Measurements from ENCODE around the gene SLC25A51. TPM values are rescaled to one million over a fixed set of nuclear protein-coding genes. Genes with fewer than 3 reads are reported as not detected.

SLC25A51 gene
- total RNA-seq, 1 donor from 2014 or later, result 26.9 TPM

DNA sequence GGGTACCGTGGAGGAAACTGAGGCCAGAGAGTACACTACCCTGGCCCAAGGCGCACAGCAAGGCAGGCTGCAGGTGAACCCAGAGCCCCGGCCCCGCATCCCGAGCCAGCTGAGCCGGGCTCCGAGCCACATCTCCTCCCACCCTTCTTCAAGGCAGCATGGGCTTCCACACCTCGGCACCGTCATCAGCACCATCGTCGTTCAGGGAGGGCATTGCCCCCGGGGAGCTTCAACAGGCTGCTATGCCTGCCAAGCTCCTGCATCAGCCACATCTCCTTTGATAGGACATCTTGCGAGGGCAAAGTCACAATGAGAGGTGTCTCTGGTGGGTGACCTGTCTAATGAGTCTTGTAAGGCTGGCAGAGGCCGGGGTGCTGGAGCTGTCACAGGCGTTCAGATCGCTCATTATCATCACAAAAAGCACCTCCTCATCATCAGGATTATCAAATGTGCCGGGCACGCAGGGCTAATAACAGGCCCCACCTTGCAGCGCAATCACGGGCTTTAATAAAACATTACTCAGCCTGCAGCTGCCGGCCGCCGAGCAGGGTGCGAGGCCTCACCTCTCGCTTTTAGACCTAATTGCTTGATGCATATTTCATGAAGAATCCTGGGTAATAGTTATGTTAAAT is 20.0 kb upstream of the SLC25A51 start:
- Mint-ChIP-seq H3K9me3 (no peaks in the 10 kb centered on the region), H3K27ac (no peak overlapping the region), H3K4me1 (ENCODE audit: unreplicated experiment) (peaks cover 36% of the 10 kb centered on the region), H3K4me3 (no peak overlapping the region), H3K27me3 (no peaks in the 10 kb centered on the region), H3K36me3 (no peaks in the 10 kb centered on the region)
- TF ChIP-seq, protein P1, sequence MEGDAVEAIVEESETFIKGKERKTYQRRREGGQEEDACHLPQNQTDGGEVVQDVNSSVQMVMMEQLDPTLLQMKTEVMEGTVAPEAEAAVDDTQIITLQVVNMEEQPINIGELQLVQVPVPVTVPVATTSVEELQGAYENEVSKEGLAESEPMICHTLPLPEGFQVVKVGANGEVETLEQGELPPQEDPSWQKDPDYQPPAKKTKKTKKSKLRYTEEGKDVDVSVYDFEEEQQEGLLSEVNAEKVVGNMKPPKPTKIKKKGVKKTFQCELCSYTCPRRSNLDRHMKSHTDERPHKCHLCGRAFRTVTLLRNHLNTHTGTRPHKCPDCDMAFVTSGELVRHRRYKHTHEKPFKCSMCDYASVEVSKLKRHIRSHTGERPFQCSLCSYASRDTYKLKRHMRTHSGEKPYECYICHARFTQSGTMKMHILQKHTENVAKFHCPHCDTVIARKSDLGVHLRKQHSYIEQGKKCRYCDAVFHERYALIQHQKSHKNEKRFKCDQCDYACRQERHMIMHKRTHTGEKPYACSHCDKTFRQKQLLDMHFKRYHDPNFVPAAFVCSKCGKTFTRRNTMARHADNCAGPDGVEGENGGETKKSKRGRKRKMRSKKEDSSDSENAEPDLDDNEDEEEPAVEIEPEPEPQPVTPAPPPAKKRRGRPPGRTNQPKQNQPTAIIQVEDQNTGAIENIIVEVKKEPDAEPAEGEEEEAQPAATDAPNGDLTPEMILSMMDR (conservative IDR thresholded peaks at IDR 0.05), result no peak
- DNase-seq (ENCODE audit: extremely low spot score, unreplicated experiment), result no peak

DNA sequence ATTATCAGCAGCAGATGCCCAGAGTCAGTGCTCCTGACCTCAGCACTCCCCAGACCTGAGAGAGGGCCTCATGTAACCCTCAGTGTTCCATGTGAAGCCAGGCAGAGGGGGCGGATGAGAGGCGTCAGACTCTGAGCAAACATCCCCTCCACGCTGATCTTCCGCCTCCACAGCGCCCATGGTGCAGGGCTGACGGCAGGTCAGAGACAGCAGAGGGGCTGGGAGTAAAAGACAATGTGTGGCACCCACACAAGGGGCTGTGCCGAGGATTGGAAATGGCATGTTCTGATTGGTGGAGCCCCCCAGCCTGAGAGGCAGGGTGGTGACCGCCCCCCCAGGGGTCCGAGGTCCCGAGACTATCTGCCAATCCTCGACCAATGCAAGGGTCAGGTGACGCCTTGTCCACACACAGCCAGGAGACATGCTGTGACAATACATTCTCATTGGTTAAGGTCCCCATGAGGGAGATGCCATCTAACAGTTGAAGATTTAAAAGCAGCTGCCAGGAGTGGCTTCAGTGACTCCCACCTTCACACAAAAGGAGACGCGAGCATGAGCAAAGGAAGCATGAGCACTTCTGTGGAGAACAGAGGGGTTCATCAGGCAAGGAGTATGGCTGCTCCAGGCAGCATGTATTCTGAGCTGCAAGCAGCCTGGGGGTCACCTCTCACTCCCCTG is 19.3 kb upstream of the SLC25A51 start:
- H3K9me3 Mint-ChIP-seq, result no peaks in the 10 kb centered on the region
- DNase-seq (ENCODE audit: extremely low spot score, unreplicated experiment), result no peak
- H3K27me3 Mint-ChIP-seq, result no peaks in the 10 kb centered on the region
- H3K27ac Mint-ChIP-seq, result peak overlapping the region; percentile 18
- no peak overlapping the region for H3K4me3 Mint-ChIP-seq
- TF ChIP-seq, protein P1 (conservative IDR thresholded peaks at IDR 0.05), result no peak
- no peaks in the 10 kb centered on the region for H3K36me3 Mint-ChIP-seq
- H3K4me1 Mint-ChIP-seq (ENCODE audit: unreplicated experiment), result peaks cover 36% of the 10 kb centered on the region

DNA sequence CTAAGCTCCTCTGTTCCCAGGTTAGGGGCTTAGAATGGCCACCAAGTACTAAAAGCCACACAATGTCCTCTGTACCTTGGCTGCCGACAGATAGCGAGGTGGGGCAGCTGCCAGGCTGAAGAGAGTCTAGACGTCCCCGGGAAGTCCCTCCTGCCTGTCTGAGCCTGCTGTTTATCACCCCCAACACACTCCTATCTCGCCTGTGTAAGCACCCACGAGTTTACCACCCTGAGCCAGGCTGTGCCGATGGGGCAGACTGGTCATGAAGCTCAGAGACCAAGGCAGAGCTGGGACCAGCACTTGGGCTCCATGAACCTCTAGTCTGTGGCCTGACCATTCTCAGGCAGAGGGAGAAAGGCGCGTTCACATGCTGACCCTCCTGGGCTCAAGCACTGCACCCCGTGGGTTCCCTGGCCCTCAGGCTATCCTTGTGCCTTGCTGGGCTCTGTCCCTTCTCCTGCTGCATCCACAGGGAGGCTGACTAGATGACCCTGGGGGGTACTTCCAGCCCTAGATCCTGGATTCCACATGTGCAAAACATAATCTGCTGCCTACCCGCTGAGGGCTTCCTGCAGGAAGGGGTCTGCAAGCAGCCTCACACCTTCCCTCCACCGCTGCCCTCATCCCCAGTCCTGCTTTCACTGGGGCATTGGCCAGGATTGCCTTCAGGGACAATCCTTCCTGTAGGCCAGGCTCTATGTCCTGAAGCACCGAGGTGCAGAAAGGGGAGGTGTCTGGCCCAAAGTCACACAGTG is 18.6 kb upstream of the SLC25A51 start:
- H3K4me3 Mint-ChIP-seq, result no peak overlapping the region
- peaks cover 31% of the 10 kb centered on the region for H3K4me1 Mint-ChIP-seq (ENCODE audit: unreplicated experiment)
- no peaks in the 10 kb centered on the region for H3K36me3 Mint-ChIP-seq
- DNase-seq (ENCODE audit: extremely low spot score, unreplicated experiment), result no peak
- H3K27ac Mint-ChIP-seq, result peak overlapping the region; percentile 30
- no peaks in the 10 kb centered on the region for H3K9me3 Mint-ChIP-seq
- TF ChIP-seq, protein P1 (conservative IDR thresholded peaks at IDR 0.05), result no peak
- H3K27me3 Mint-ChIP-seq, result no peaks in the 10 kb centered on the region

DNA sequence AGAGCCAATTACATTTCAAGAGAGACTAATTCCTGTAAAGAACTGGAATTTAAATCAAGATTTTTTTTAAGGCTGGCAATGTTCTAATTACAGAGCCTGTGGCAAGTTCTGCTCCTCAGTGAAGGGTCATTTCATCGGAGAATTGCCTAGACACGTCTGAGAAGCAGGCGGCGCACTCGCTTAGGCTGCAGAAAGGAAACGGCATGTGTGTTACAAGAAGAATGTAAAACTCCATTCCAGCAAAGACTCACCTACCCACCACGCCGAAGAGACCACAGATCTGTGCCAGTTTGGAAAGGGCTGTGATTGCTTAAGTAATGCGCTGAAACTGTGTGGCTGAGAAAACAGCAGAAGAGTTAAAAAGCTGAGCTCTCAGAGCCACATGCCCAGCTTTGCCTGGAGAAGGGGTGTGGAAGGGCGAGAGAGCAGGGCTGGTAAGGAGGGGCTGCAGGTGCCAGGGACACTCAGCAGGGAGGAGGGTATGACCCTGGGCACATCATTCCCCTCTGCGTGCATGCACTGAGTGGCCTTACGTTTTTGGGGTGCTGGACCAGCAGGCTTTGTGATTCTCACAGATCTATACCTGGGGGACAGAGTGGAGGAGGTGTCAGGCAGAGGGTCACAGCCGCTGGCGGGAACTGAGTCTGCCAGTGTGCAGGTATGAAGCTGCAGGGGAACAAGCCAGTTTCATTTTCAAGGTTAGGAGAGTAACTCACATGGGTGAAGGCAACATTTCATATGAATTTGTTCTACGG is 17.8 kb upstream of the SLC25A51 start:
- peaks cover 29% of the 10 kb centered on the region for H3K4me1 Mint-ChIP-seq (ENCODE audit: unreplicated experiment)
- H3K4me3 Mint-ChIP-seq, result no peak overlapping the region
- H3K36me3 Mint-ChIP-seq, result no peaks in the 10 kb centered on the region

DNA sequence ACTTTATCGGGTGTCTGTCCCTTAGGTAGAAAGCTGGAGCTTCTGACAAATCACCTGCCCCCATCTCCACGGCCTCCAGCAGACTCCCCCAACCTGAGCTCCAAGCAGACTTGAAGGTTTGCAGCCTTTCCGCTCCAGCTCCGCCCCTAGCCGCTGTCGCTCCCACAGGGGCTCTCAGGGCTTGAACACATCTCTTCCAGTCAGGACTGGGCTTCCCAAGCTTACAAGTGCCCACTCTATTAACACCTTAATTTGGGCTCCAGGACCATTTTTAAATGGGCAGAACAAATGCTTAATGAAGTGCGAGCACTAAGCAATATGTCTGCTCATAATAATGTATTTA is 17.2 kb upstream of the SLC25A51 start:
- H3K36me3 Mint-ChIP-seq, result no peaks in the 10 kb centered on the region
- H3K4me1 Mint-ChIP-seq (ENCODE audit: unreplicated experiment), result peaks cover 31% of the 10 kb centered on the region
- H3K4me3 Mint-ChIP-seq, result peak overlapping the region; percentile 23
- H3K27ac Mint-ChIP-seq, result no peak overlapping the region
- no peaks in the 10 kb centered on the region for H3K27me3 Mint-ChIP-seq
- no peaks in the 10 kb centered on the region for H3K9me3 Mint-ChIP-seq
- TF ChIP-seq, protein P1 (conservative IDR thresholded peaks at IDR 0.05), result no peak
- DNase-seq (ENCODE audit: extremely low spot score, unreplicated experiment), result no peak

More for the DNA sequence above, 17.8 kb upstream of the SLC25A51 start:
- Mint-ChIP-seq H3K9me3 (no peaks in the 10 kb centered on the region), H3K27ac (peak overlapping the region; percentile 30), H3K27me3 (no peaks in the 10 kb centered on the region)
- DNase-seq (ENCODE audit: extremely low spot score, unreplicated experiment), result no peak
- TF ChIP-seq, protein P1 (conservative IDR thresholded peaks at IDR 0.05), result no peak
